AG08395 (cell line): Measurements from ENCODE around the gene ELMO1.

Experiments
- DNase-seq: peaks from one replicate; pipeline ENCODE4 v3.0.0; 2012; ENCODE audit warnings: mixed read lengths, low spot score

ELMO1 gene

GRCh38 chr7:36875794-36876193 is 572.9 kb downstream of the ELMO1 start:
- DNase-seq, result no peak

- DNase-seq, result no peak
Observed at GRCh38 chr7:36874041-36874440, 574.6 kb downstream of the ELMO1 start.

GRCh38 chr7:36871863-36872262 is 576.8 kb downstream of the ELMO1 start:
- no peak for DNase-seq

- DNase-seq, result no peak
Observed at GRCh38 chr7:36871355-36871738, 577.3 kb downstream of the ELMO1 start.

DNA sequence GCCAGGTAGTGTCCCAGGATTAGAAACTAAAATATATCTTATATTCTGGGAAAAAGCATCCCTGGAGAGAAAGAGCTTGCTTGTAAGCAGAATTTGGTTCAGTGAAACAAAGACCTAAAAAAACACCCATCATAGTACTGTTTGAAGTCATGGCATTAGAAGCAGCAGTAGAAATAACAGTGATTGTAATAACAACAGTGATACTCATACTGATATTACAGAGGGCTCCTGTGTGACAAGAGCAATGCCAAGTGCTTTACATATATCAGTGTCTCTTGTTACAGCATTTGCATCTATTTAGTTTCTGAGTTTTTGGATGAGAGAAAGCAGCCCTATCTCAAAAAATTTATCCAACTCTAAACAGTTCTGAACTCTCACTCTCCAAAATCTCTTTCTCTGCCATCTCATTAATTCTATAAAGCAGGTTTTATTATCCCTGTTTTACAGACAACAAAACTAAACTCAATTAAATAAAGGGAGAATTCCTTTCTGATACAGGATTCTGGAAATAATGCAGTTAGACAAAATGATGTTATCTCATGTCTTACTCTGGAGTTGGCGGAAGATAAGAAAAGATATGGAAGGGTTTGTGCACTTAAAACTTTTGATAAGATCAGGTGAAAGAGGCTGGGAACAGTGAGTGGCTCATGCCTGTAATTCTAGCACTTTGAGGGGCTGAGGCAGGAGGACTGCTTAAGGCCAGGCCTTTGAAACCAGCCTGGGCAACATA is 577.9 kb downstream of the ELMO1 start:
- no peak for DNase-seq

DNA sequence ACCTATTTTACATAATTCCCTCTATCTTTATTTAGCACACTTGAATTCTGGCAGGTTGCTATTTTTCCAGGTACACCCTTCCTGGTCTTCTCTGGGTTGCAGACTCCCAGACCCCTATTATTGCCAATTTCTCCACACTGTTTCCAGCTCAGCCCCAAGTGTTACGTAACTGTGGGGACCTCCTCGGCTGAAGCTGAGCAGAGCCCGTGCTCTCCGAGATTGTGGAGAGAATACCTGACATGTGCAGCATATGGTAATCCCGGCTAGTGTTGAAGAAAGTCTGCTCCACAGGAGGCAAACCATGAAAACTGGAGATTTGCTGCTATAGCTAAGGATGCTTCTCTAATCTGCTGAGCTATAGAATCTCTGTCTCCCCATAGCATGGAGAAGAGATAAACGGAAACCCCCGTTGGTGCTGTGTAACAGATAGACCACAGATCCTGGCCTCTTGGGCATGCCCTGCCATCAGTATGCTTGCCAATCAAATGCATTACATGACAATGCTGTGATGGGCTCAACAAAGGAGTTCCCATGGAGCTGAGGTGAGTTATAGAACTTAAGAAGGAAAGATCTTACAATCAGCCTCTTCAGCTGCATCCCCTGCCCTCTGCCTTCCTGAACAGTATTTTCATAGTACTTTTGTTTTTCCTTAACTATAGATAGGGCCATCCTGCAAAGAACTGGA is 579.8 kb downstream of the ELMO1 start:
- DNase-seq, result no peak

DNA sequence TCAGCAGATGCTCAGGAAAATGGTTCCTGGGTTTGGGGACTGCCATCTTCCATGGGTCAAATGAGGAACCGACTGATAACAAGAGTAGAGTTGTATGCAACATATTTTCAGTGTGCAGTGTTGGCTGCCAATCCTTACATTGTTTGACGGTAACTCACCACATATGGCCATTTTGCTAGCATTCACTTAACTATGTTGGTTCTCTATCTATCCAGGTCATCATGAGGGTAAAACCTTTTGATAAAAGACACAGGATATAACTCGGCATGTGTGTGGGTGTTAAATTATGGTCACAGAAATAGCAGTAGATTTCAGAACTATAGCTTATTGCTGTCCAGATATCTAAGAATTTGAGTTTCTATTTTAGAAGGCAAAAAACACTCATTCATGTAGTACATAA is 583.6 kb downstream of the ELMO1 start:
- DNase-seq, result no peak

DNA sequence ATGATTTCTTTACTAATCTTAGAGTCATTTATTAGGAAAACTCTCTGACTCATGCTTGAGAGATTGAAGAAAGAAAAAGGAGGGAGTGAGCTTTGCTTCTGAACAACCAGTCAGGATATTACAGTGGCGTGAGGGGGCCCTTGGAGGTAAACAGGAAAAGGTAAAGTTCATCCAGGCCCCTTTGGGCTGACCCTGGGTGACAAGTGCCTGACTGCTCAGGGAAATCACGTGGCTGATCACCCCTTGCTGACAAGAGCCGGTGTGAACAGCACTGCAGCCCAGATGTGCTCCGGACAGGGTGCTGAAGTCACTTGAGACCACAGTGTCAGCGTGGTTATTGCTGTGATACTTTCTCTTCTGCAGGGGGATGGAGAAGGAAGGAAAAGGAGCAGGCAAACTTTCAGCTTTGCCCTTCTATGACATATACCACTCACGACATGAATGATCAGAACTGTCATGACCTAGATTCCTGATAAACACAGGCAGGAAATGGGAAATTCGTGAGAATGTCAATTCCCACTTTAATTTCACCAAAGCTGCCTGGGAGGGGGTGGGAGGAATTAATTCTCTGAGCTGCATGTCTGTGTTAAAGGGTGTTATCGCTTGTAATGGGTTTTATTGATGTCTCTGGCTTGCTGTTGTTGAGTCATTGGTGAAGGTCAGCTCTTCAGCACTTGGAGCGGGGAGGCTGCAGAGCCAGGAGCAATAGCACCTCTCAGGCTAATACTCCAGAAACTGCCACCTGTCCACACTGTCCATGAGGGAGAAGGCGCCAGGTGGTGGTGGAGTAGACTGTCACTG is 584.6 kb downstream of the ELMO1 start:
- DNase-seq, result no peak

GRCh38 chr7:36862771-36863261 is 585.8 kb downstream of the ELMO1 start:
- no peak for DNase-seq

DNA sequence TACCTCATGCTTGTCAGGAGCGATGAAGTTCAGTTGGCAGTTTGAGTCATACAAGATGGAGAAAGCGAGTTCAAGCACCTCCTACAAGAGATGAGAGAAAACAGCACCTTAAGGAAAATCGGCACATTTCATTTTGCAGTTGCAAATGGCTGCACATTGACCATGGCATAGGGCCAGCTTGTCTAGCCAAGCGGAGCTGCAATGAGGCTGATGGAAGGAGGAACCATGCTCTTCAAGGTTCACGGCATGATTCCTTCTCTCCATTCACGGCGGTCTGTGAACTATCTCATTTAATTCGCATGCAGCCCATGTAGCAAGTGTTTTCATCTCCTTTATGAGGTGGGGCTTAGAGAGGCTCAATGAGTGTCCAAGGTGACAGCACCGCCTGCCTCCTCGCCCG is 587.0 kb downstream of the ELMO1 start:
- no peak for DNase-seq

GRCh38 chr7:36860681-36861080 is 588.0 kb downstream of the ELMO1 start:
- DNase-seq, result no peak

DNA sequence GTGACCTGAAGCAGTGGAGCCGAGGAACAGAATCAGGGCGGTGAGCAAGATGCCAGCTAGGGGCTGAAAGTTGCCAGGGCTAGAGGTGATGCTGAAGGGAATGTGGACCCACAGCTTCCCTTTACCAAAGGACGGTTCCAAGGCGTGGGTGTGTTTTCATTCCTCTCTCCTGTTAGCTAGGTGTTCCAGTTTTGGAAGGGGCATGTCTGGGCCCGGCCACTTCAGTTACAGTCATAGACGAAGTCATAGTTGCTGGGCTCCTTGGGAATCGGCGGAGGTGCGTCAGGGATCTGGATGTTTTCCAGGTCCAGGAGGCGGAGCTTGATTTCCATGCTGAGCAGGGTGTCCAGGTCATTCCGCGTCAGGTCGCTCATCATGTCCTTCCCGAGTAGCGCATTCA is 593.3 kb downstream of the ELMO1 start:
- no peak for DNase-seq

- DNase-seq, result no peak
Observed at GRCh38 chr7:36854652-36855051, 594.0 kb downstream of the ELMO1 start.

- DNase-seq, result no peak
Observed at GRCh38 chr7:36852931-36853330, 595.7 kb downstream of the ELMO1 start.

GRCh38 chr7:36852017-36852416 is 596.6 kb downstream of the ELMO1 start:
- no peak for DNase-seq

GRCh38 chr7:36851382-36851781 is 597.3 kb downstream of the ELMO1 start:
- no peak for DNase-seq

GRCh38 chr7:36847946-36848345 is 600.7 kb downstream of the ELMO1 start:
- DNase-seq, result no peak

DNA sequence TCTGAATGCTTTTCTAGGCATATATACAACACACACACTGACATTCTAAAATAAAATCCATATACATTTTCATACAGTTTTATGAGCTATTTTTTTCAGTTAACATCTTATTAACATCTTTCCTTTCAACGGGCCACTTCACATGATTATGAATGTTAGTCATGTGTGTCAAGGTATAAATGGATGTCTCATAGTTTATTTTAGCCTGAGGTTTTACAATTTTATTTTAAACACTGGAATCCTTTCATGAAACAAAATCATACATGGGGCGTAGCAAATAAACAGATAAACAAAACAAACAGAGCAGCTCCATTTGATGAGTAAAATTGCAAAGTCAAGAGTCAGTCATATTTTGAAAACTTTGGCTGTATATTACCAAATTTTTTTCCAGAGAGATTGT is 604.3 kb downstream of the ELMO1 start:
- no peak for DNase-seq

DNA sequence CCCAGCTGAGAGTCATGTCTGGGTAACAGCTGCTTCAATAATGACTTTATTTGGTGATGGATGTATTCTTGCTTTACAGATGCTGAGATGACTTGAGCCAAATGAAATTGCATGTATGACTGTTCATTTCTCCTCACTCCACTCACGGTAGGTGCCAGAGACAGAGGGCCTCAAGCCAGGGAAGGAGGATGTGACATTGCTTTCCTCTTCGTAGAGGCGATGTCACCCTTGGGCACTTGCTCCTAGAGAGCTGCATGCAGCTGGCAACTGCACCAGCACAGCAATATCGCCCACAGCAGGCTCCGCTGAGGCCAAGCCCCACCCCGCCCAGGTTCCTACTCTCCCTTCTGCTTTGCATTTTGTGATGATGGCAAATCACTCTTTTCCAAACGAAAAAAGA is 607.8 kb downstream of the ELMO1 start:
- DNase-seq, result no peak

GRCh38 chr7:36838616-36839225 is 609.9 kb downstream of the ELMO1 start:
- no peak for DNase-seq

GRCh38 chr7:36831049-36831448 is 617.6 kb downstream of the ELMO1 start:
- DNase-seq, result no peak
